PC-9 (cell line): Measurements from ENCODE around the gene PLEKHG5. TPM values are rescaled to one million over a fixed set of nuclear protein-coding genes. Genes with fewer than 3 reads are reported as not detected.

Experiments
- BruUV-seq: library from RNA; stranded (reverse); fragments of 400-500 nt; replicated peaks from 2 replicates; lab custom pipeline; 2021; lab: Mats Ljungman, UMichigan
- CTCF ChIA-PET: fragments of 300-600 bp; sonication (Branson Sonifier 250); formaldehyde crosslinking; loops from one replicate; lab custom pipeline; 2022; ENCODE audit warnings: antibody characterized with exemption; lab: Charles Lee
- POLR2A ChIA-PET: fragments of 300-600 bp; sonication (Branson Sonifier 250); formaldehyde crosslinking; loops from one replicate; lab custom pipeline; 2022; ENCODE audit warnings: antibody characterized with exemption; ENCODE audit not compliant: unreplicated experiment; lab: Charles Lee
- DNase-seq, 2 experiments: peaks; one replicate each; pipeline versions ENCODE4 v3.0.0 to v3.0.0-alpha.2; 2015 to 2022; ENCODE audit warnings: mixed read lengths in 1 of 2
- H2AFZ ChIP-seq: fragments of 200-600 bp; sonication (generic); 2 replicates; pipeline ENCODE4 v1.8.1; 2017; ENCODE audit warnings: antibody characterized with exemption
- H3F3A ChIP-seq: fragments of 200-600 bp; sonication (generic); 2 replicates; pipeline ENCODE4 v1.8.1; 2017; ENCODE audit warnings: antibody characterized with exemption, mild to moderate bottlenecking, low read depth; ENCODE audit not compliant: insufficient read depth
- H3K27ac ChIP-seq: fragments of 200-600 bp; sonication (generic); 2 replicates; pipeline ENCODE4 v1.6.1; 2016; ENCODE audit warnings: mixed run types
- H3K27me3 ChIP-seq: fragments of 200-600 bp; sonication (generic); 2 replicates; pipeline ENCODE4 v1.6.1; 2016; ENCODE audit warnings: low read depth, mixed run types; ENCODE audit not compliant: insufficient read depth
- H3K36me3 ChIP-seq: fragments of 200-600 bp; sonication (generic); 2 replicates; pipeline ENCODE4 v1.6.1; 2016; ENCODE audit warnings: low read depth, mixed run types
- H3K4me1 ChIP-seq: fragments of 200-600 bp; sonication (generic); replicated peaks from 2 replicates; pipeline ENCODE4 v1.6.1; 2016; ENCODE audit warnings: mixed run types; ENCODE audit not compliant: insufficient read depth
- H3K4me2 ChIP-seq: fragments of 200-600 bp; sonication (generic); 2 replicates; pipeline ENCODE4 v1.6.1; 2017; ENCODE audit warnings: mixed run types
- H3K4me3 ChIP-seq: fragments of 200-600 bp; sonication (generic); 2 replicates; pipeline ENCODE4 v1.6.1; 2016; ENCODE audit warnings: mixed run types
- H3K79me2 ChIP-seq: fragments of 200-600 bp; sonication (generic); 2 replicates; pipeline ENCODE4 v1.6.1; 2017; ENCODE audit warnings: low read depth, mixed run types
- H3K9me2 ChIP-seq: fragments of 200-600 bp; sonication (generic); 2 replicates; pipeline ENCODE4 v1.8.1; 2017; ENCODE audit warnings: mild to moderate bottlenecking; ENCODE audit not compliant: insufficient read depth
- H3K9me3 ChIP-seq: fragments of 200-600 bp; sonication (generic); 2 replicates; pipeline ENCODE4 v1.8.1; 2016; ENCODE audit warnings: low read depth; ENCODE audit not compliant: insufficient read depth
- H4K20me1 ChIP-seq: fragments of 200-600 bp; sonication (generic); 2 replicates; pipeline ENCODE4 v1.8.1; 2017; ENCODE audit not compliant: insufficient read depth
- CTCF ChIP-seq: fragments of 200-600 bp; sonication (generic); conservative IDR thresholded peaks from 2 replicates; pipeline ENCODE4 v1.6.1; 2017; ENCODE audit warnings: mixed run types, antibody characterized with exemption, mild to moderate bottlenecking, moderate library complexity
- EZH2 ChIP-seq: fragments of 200-600 bp; sonication (generic); IDR thresholded peaks from 2 replicates; pipeline ENCODE4 v1.8.0; 2017; ENCODE audit warnings: antibody characterized with exemption, low read depth
- intact Hi-C: fragments of 100-400 bp; cut with micrococcal nuclease; formaldehyde crosslinking; loops from one replicate; pipeline ENCODE4 v1.10.0; 2022; ENCODE audit not compliant: unreplicated experiment
- total RNA-seq: library from RNA; stranded (reverse); gene quantifications from 2 replicates; pipeline ENCODE4 v1.2.3, GENCODE V29; 2021

PLEKHG5 gene
- total RNA-seq, 1 experiment from 2014 or later = 11.3 TPM

GRCh38 chr1:6476483-6476882, 15.0 kb downstream of the PLEKHG5 start:
- DNase-seq = no peak
- Histone ChIP-seq H4K20me1 (no peaks in the 10 kb centered on the region), H3K36me3 (no peaks in the 10 kb centered on the region), H3K27ac (no peak overlapping the region), H3K27me3 (no peaks in the 10 kb centered on the region), H3K9me3 (no peaks in the 10 kb centered on the region), H3K4me2 (no peak overlapping the region), H2AFZ (no peak overlapping the region), H3K4me3 (no peak overlapping the region), H3K4me1 (peaks cover 11% of the 10 kb centered on the region; the same call in 1 of the 2 replicates), H3K9me2 (no peaks in the 10 kb centered on the region), H3F3A (peaks cover 10% of the 10 kb centered on the region; the same call in 1 of the 2 replicates), H3K79me2 (no peaks in the 10 kb centered on the region)
- BruUV-seq = no TSS peak
- CTCF ChIA-PET = interaction anchor here (0.6 kb wide), 1 partner anchor 26 kb away, joined by 3 read pairs; no protein-coding TSS in a partner anchor
- POLR2A ChIA-PET = no interaction called here
- TF ChIP-seq CTCF (no peak), EZH2 (no peak)
- intact Hi-C loops = no loop called here

- H3K4me3 ChIP-seq = no peak overlapping the region
- H2AFZ ChIP-seq = no peak overlapping the region
- ChIA-PET POLR2A (no interaction called here), CTCF (no interaction called here)
- TF ChIP-seq EZH2 (no peak), CTCF (peak; percentile 88)
- no peaks in the 10 kb centered on the region for H3K79me2 ChIP-seq
- no peaks in the 10 kb centered on the region for H3K27me3 ChIP-seq
- H3K36me3 ChIP-seq = no peaks in the 10 kb centered on the region
- H3K27ac ChIP-seq = no peak overlapping the region
- no peaks in the 10 kb centered on the region for H3K9me2 ChIP-seq
- no peak overlapping the region for H3K4me2 ChIP-seq
- peak in 1 of 2 experiments; percentile 55 for DNase-seq
- intact Hi-C loops = no loop called here
- H3F3A ChIP-seq = peaks cover 10% of the 10 kb centered on the region; the same call in 1 of the 2 replicates
- no peaks in the 10 kb centered on the region for H3K9me3 ChIP-seq
- H4K20me1 ChIP-seq = no peaks in the 10 kb centered on the region
- no TSS peak for BruUV-seq
- H3K4me1 ChIP-seq = peaks cover 11% of the 10 kb centered on the region; the same call in 1 of the 2 replicates
Measured at GRCh38 chr1:6475381-6476133, 15.9 kb downstream of the PLEKHG5 start.

- DNase-seq = no peak
- H3K27me3 ChIP-seq = no peaks in the 10 kb centered on the region
- H3K4me2 ChIP-seq = no peak overlapping the region
- no peak overlapping the region for H2AFZ ChIP-seq
- ChIA-PET CTCF (interaction anchor here (0.6 kb wide), 1 partner anchor 632 kb away, joined by 21 read pairs; no protein-coding TSS in a partner anchor), POLR2A (no interaction called here)
- peaks cover 11% of the 10 kb centered on the region; the same call in 1 of the 2 replicates for H3K4me1 ChIP-seq
- H3K4me3 ChIP-seq = no peak overlapping the region
- H3K79me2 ChIP-seq = no peaks in the 10 kb centered on the region
- no TSS peak for BruUV-seq
- intact Hi-C loops = no loop called here
- H3K9me3 ChIP-seq = no peaks in the 10 kb centered on the region
- H3K36me3 ChIP-seq = no peaks in the 10 kb centered on the region
- H3F3A ChIP-seq = peaks cover 10% of the 10 kb centered on the region; the same call in 1 of the 2 replicates
- TF ChIP-seq EZH2 (no peak), CTCF (no peak)
- H3K9me2 ChIP-seq = no peaks in the 10 kb centered on the region
- H4K20me1 ChIP-seq = no peaks in the 10 kb centered on the region
- no peak overlapping the region for H3K27ac ChIP-seq
Measured at GRCh38 chr1:6474815-6475282, 16.6 kb downstream of the PLEKHG5 start.
